ENCODE results near the gene INS.

- no peak for TF ChIP-seq POLR2A (IDR thresholded peaks at IDR 0.05)
- TF ChIP-seq, protein P1, sequence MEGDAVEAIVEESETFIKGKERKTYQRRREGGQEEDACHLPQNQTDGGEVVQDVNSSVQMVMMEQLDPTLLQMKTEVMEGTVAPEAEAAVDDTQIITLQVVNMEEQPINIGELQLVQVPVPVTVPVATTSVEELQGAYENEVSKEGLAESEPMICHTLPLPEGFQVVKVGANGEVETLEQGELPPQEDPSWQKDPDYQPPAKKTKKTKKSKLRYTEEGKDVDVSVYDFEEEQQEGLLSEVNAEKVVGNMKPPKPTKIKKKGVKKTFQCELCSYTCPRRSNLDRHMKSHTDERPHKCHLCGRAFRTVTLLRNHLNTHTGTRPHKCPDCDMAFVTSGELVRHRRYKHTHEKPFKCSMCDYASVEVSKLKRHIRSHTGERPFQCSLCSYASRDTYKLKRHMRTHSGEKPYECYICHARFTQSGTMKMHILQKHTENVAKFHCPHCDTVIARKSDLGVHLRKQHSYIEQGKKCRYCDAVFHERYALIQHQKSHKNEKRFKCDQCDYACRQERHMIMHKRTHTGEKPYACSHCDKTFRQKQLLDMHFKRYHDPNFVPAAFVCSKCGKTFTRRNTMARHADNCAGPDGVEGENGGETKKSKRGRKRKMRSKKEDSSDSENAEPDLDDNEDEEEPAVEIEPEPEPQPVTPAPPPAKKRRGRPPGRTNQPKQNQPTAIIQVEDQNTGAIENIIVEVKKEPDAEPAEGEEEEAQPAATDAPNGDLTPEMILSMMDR (IDR thresholded peaks at IDR 0.05) = no peak
Observed at GRCh38 chr11:2187280-2187707, 26.3 kb upstream of the INS start.

Data from body of pancreas (tissue), 4 donors.